Trophoblast cell (in vitro differentiated cells and primary cell): ENCODE data around the gene ACOX3. TPM values are rescaled to one million over a fixed set of nuclear protein-coding genes. Genes with fewer than 3 reads are reported as not detected.
"Not testable (repeated sequence)": the region's sequence is repeated elsewhere in the genome, so short reads cannot be mapped to it uniquely, and the experiment has no call there.

Experiments
- DNase-seq, 2 donors: peaks; one replicate each; pipeline ENCODE4 v3.0.0-alpha.2; 2016
- H2AFZ ChIP-seq: 2 replicates; pipeline ENCODE4 v1.6.1; 2013; ENCODE audit warnings: low read length, moderate library complexity, mild to moderate bottlenecking; ENCODE audit not compliant: insufficient read depth, poor library complexity
- H2AK5ac ChIP-seq: 2 replicates; pipeline ENCODE4 v1.6.1; 2013; ENCODE audit warnings: mild to moderate bottlenecking, low read length
- H2BK120ac ChIP-seq: 2 replicates; pipeline ENCODE4 v1.6.1; 2013; ENCODE audit warnings: low read length, mild to moderate bottlenecking, moderate library complexity; ENCODE audit not compliant: insufficient read depth, poor library complexity
- H2BK12ac ChIP-seq: 2 replicates; pipeline ENCODE4 v1.6.1; 2013; ENCODE audit warnings: mild to moderate bottlenecking, low read length, moderate library complexity
- H2BK5ac ChIP-seq: 2 replicates; pipeline ENCODE4 v1.6.1; 2013; ENCODE audit warnings: low read length, low read depth, moderate library complexity, mild to moderate bottlenecking; ENCODE audit not compliant: poor library complexity
- H3K14ac ChIP-seq: 2 replicates; pipeline ENCODE4 v1.6.1; 2013; ENCODE audit warnings: mild to moderate bottlenecking, low read length
- H3K18ac ChIP-seq: 2 replicates; pipeline ENCODE4 v1.6.1; 2013; ENCODE audit warnings: mild to moderate bottlenecking, low read length
- H3K23ac ChIP-seq: 2 replicates; pipeline ENCODE4 v1.6.1; 2013; ENCODE audit warnings: low read length
- H3K27ac ChIP-seq: 2 replicates; pipeline ENCODE4 v1.5.1; 2013; ENCODE audit warnings: low read depth, mild to moderate bottlenecking, inconsistent platforms, low read length, moderate library complexity
- H3K27me3 ChIP-seq: 2 replicates; pipeline ENCODE4 v1.6.1; 2013; ENCODE audit warnings: inconsistent platforms, mild to moderate bottlenecking, low read length, moderate library complexity; ENCODE audit not compliant: insufficient read depth
- H3K36me3 ChIP-seq, 2 experiments: 1 replicate in 1 of 2; 2 replicates in 1 of 2; pipeline ENCODE4 v1.6.1; 2013; ENCODE audit warnings: low read length in 2 of 2, mild to moderate bottlenecking in 2 of 2, moderate library complexity in 1 of 2; ENCODE audit not compliant: insufficient read depth in 2 of 2, control insufficient read depth in 1 of 2
- H3K4ac ChIP-seq: 2 replicates; pipeline ENCODE4 v1.6.1; 2013; ENCODE audit warnings: low read depth, mild to moderate bottlenecking, low read length, moderate library complexity
- H3K4me1 ChIP-seq, 2 experiments: 1 replicate in 1 of 2; 2 replicates in 1 of 2; pipeline ENCODE4 v1.6.1; 2013; ENCODE audit warnings: low read length in 2 of 2, mild to moderate bottlenecking in 2 of 2, moderate library complexity in 1 of 2; ENCODE audit not compliant: insufficient read depth in 2 of 2, control insufficient read depth in 1 of 2
- H3K4me2 ChIP-seq: 2 replicates; pipeline ENCODE4 v1.6.1; 2013; ENCODE audit warnings: inconsistent platforms, mild to moderate bottlenecking, low read length, moderate library complexity
- H3K4me3 ChIP-seq: 2 replicates; pipeline ENCODE4 v1.5.1; 2013; ENCODE audit warnings: mild to moderate bottlenecking, low read depth, low read length, inconsistent platforms
- H3K79me1 ChIP-seq: one replicate; pipeline ENCODE4 v1.6.1; 2013; ENCODE audit warnings: low read length
- H3K79me2 ChIP-seq: 2 replicates; pipeline ENCODE4 v1.6.1; 2013; ENCODE audit warnings: low read length, mild to moderate bottlenecking; ENCODE audit not compliant: control insufficient read depth, insufficient read depth, poor library complexity
- H3K9ac ChIP-seq: 2 replicates; pipeline ENCODE4 v1.6.1; 2013; ENCODE audit warnings: mild to moderate bottlenecking, low read length
- H3K9me3 ChIP-seq: 2 replicates; pipeline ENCODE4 v1.6.1; 2013; ENCODE audit warnings: low read depth, mild to moderate bottlenecking, control low read depth, inconsistent platforms, low read length; ENCODE audit not compliant: insufficient read depth
- H4K12ac ChIP-seq: 2 replicates; pipeline ENCODE4 v1.6.1; 2013; ENCODE audit warnings: low read depth, mild to moderate bottlenecking, low read length, moderate library complexity
- H4K8ac ChIP-seq: 2 replicates; pipeline ENCODE4 v1.6.1; 2013; ENCODE audit warnings: low read depth, mild to moderate bottlenecking, low read length, moderate library complexity
- H4K91ac ChIP-seq: one replicate; pipeline ENCODE4 v1.6.1; 2013; ENCODE audit warnings: low read depth, mild to moderate bottlenecking, low read length, moderate library complexity
- whole genome bisulfite sequencing: extraction: QIAGEN DNeasy Blood & Tissue Kit; methylation state at CpG from one replicate; pipeline ENCODE4 v1.1.7; 2013; ENCODE audit warnings: missing lambda C conversion rate; ENCODE audit not compliant: insufficient read length, insufficient coverage; ENCODE audit errors: extremely low coverage; 5-methylcytosine and 5-hydroxymethylcytosine counted together
- polyA plus RNA-seq: library from polyadenylated mRNA; stranded (reverse); fragments of 200-250 nt; gene quantifications from 2 replicates; pipeline ENCODE4 v1.2.3, GENCODE V29; 2013

The ACOX3 gene
- polyA plus RNA-seq, result 21.5 and 23.3 TPM in 2 replicates

DNA sequence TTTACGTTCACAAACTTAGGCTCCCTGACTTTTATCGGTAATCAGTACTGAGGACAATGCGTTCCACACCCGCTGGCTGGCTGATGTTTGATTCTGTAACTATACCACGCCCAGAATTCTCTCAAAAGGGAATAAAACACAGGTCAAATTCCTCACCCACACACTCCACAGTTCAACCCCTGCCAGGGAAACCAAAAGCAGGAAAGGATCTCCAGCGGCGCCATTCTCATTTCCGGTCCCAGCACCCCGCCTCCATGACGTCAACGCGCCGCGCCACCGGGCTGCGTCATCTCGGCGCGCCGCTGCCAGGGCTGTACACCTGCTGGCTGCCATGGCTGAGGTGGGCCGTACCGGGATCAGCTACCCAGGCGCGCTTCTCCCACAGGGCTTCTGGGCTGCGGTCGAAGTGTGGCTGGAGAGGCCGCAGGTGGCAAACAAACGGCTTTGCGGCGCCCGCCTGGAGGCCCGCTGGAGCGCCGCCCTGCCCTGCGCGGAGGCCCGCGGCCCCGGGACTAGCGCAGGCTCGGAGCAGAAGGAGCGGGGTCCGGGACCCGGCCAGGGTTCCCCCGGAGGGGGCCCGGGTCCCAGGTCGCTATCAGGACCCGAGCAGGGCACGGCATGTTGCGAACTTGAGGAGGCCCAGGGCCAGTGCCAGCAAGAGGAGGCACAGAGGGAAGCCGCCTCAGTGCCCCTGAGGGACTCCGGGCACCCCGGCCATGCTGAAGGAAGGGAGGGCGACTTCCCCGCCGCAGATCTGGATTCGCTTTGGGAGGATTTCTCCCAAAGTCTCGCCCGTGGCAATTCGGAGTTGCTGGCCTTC is at the start of gene ACOX3, which contains the start of gene TRMT44:
TSS of gene ACOX3 (minus strand) at position 232 of the 820 bp plus-strand sequence. CDS start 24,202 bp downstream, outside the sequence.
TSS of gene TRMT44 (plus strand) at position 286 of the 820 bp plus-strand sequence. CDS start at position 332, 46 bp downstream.
- H3K4me3 ChIP-seq, result peak within 1 kb of the TSS; percentile 87
- no peaks in the 10 kb centered on the region for H3K36me3 ChIP-seq
- H3K23ac ChIP-seq, result no peak within 1 kb of the TSS
- H3K14ac ChIP-seq, result peak within 1 kb of the TSS; percentile 91
- H2BK120ac ChIP-seq, result peak within 1 kb of the TSS; percentile 71
- H2AFZ ChIP-seq, result peak within 1 kb of the TSS; percentile 92
- peak within 1 kb of the TSS; percentile 83 for H3K9ac ChIP-seq
- H2BK5ac ChIP-seq, result peak within 1 kb of the TSS; percentile 71
- peak within 1 kb of the TSS; percentile 40 for H2AK5ac ChIP-seq
- H3K18ac ChIP-seq, result peak within 1 kb of the TSS; percentile 89
- peak; percentile 95 to 97 for DNase-seq
- H2BK12ac ChIP-seq, result peak within 1 kb of the TSS; percentile 8
- H3K79me1 ChIP-seq, result peaks cover 10% of the 10 kb centered on the region
- H3K79me2 ChIP-seq, result peaks cover 8% of the 10 kb centered on the region
- peak within 1 kb of the TSS; percentile 82 for H3K4ac ChIP-seq
- H4K8ac ChIP-seq, result peak within 1 kb of the TSS; percentile 95
- H3K4me2 ChIP-seq, result peak within 1 kb of the TSS; percentile 99
- H3K27ac ChIP-seq, result peak within 1 kb of the TSS; percentile 79
- peak within 1 kb of the TSS; percentile 88 for H4K91ac ChIP-seq
- peak within 1 kb of the TSS; percentile 90 for H4K12ac ChIP-seq
- WGBS, result no CpG with 5 or more reads among the region's 60 CpGs
- H3K27me3 ChIP-seq, result no peaks in the 10 kb centered on the region
- H3K4me1 ChIP-seq, result peaks cover 5 to 22% of the 10 kb centered on the region in 2 experiments
- no peaks in the 10 kb centered on the region for H3K9me3 ChIP-seq

DNA sequence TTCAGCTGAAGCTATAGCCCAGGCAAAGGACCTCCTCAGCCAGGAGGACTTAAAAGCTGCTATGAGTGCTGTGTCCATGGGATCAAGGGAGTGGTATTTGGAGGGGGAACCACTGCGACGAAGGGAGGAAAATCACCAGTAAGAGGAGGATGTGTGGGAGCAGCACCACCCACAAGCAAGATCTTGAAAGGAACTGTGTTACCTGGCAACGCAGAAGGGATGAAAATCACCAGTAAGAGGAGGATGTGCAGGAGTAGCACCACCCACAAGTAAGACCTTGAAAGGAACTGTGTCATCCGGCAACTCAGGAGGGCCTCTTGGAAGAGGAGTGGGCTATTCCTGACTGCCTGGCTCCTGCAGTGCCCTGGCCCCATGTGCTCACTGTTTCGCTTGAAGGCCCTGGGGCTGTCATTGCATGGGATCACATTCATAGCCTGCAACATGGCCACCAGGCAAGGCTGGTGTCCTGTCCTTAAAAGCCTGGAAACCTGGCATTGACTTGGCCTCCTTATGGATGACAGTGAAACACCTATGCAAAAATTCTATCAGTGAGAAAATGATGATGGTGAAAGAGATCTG is 48.4 kb upstream of the ACOX3 start:
- Histone ChIP-seq H3K14ac (no peak overlapping the region), H2AFZ (no peak overlapping the region), H2BK12ac (no peak overlapping the region), H3K27me3 (no peaks in the 10 kb centered on the region), H3K4me1 (no peaks in the 10 kb centered on the region), H3K79me1 (no peaks in the 10 kb centered on the region), H3K9me3 (peaks cover 3% of the 10 kb centered on the region), H4K12ac (no peak overlapping the region), H3K18ac (no peak overlapping the region), H3K79me2 (no peaks in the 10 kb centered on the region), H2BK5ac (no peak overlapping the region), H3K4me3 (no peak overlapping the region), H2AK5ac (no peak overlapping the region), H4K91ac (no peak overlapping the region), H3K23ac (no peak overlapping the region), H3K27ac (no peak overlapping the region), H3K4me2 (no peak overlapping the region), H3K9ac (no peak overlapping the region), H3K4ac (no peak overlapping the region), H3K36me3 (peaks cover 0 to 5% of the 10 kb centered on the region in 2 experiments), H2BK120ac (no peak overlapping the region), H4K8ac (no peak overlapping the region)
- no peak for DNase-seq
- WGBS, result no CpG with 5 or more reads among the region's 5 CpGs

GRCh38 chr4:8486643-8487042 is 46.1 kb upstream of the ACOX3 start:
- not testable (repeated sequence) for H2BK12ac ChIP-seq, H3K9me3 ChIP-seq, H3K4ac ChIP-seq, H2AK5ac ChIP-seq, H2AFZ ChIP-seq, H3K4me1 ChIP-seq, H3K27me3 ChIP-seq, H3K4me2 ChIP-seq, DNase-seq, H3K9ac ChIP-seq, H4K91ac ChIP-seq, H3K4me3 ChIP-seq, H3K14ac ChIP-seq, H2BK5ac ChIP-seq, H4K8ac ChIP-seq, H3K79me1 ChIP-seq, H3K23ac ChIP-seq, H3K79me2 ChIP-seq, H3K36me3 ChIP-seq, H4K12ac ChIP-seq, H3K18ac ChIP-seq, H2BK120ac ChIP-seq, H3K27ac ChIP-seq
- no CpG with 5 or more reads among the region's 9 CpGs for WGBS

- no peak overlapping the region for H2AFZ ChIP-seq
- H3K79me1 ChIP-seq, result no peaks in the 10 kb centered on the region
- H2BK5ac ChIP-seq, result no peak overlapping the region
- H2AK5ac ChIP-seq, result no peak overlapping the region
- peaks cover 26 to 29% of the 10 kb centered on the region in 2 experiments for H3K36me3 ChIP-seq
- H3K4me3 ChIP-seq, result peak overlapping the region; percentile 23
- H3K79me2 ChIP-seq, result no peaks in the 10 kb centered on the region
- no peak overlapping the region for H3K18ac ChIP-seq
- no peak overlapping the region for H2BK120ac ChIP-seq
- no peak overlapping the region for H3K23ac ChIP-seq
- no peak overlapping the region for H3K4ac ChIP-seq
- H3K9me3 ChIP-seq, result no peaks in the 10 kb centered on the region
- H3K4me1 ChIP-seq, result peaks cover 0 to 4% of the 10 kb centered on the region in 2 experiments
- H4K12ac ChIP-seq, result no peak overlapping the region
- H3K9ac ChIP-seq, result no peak overlapping the region
- no peak overlapping the region for H3K27ac ChIP-seq
- no peak overlapping the region for H3K4me2 ChIP-seq
- no peak overlapping the region for H3K14ac ChIP-seq
- H4K8ac ChIP-seq, result no peak overlapping the region
- no peak for DNase-seq
- H3K27me3 ChIP-seq, result no peaks in the 10 kb centered on the region
- H4K91ac ChIP-seq, result no peak overlapping the region
- no peak overlapping the region for H2BK12ac ChIP-seq
- WGBS, result no CpG with 5 or more reads among the region's 11 CpGs
Measured at GRCh38 chr4:8480221-8480620, 39.7 kb upstream of the ACOX3 start.
